H9 (cell line): ENCODE results near the gene TTC28. TPM values are rescaled to one million over a fixed set of nuclear protein-coding genes. Genes with fewer than 3 reads are reported as not detected.

Experiments
- DNase-seq: peaks from one replicate; pipeline ENCODE4 v3.0.0-alpha.2; 2017
- H2AFZ ChIP-seq: one replicate; pipeline ENCODE4 v1.6.1; 2013; ENCODE audit warnings: mild to moderate bottlenecking, low read length, control low read depth, moderate library complexity
- H2AK5ac ChIP-seq: 2 replicates; pipeline ENCODE4 v1.6.1; 2013; ENCODE audit warnings: low read length, control low read depth, mixed read lengths; ENCODE audit not compliant: insufficient read length
- H2BK120ac ChIP-seq: one replicate; pipeline ENCODE4 v1.6.1; 2013; ENCODE audit warnings: low read depth, mild to moderate bottlenecking, low read length, control low read depth, inconsistent platforms; ENCODE audit not compliant: poor library complexity, severe bottlenecking
- H2BK12ac ChIP-seq: 2 replicates; pipeline ENCODE4 v1.6.1; 2013; ENCODE audit warnings: low read length, control low read depth, mixed read lengths, low read depth; ENCODE audit not compliant: insufficient read length
- H2BK15ac ChIP-seq: 2 replicates; pipeline ENCODE4 v1.6.1; 2013; ENCODE audit warnings: low read depth, low read length, control low read depth
- H2BK20ac ChIP-seq: one replicate; pipeline ENCODE4 v1.6.1; 2013; ENCODE audit warnings: low read depth, mild to moderate bottlenecking, low read length, control low read depth, inconsistent platforms; ENCODE audit not compliant: poor library complexity, severe bottlenecking
- H2BK5ac ChIP-seq: 2 replicates; pipeline ENCODE4 v1.6.1; 2013; ENCODE audit warnings: low read length, control low read depth, mixed read lengths; ENCODE audit not compliant: insufficient read length
- H3K14ac ChIP-seq: 2 replicates; pipeline ENCODE4 v1.6.1; 2013; ENCODE audit warnings: low read length, control low read depth; ENCODE audit not compliant: insufficient read depth
- H3K18ac ChIP-seq: 2 replicates; pipeline ENCODE4 v1.6.1; 2013; ENCODE audit warnings: low read depth, mild to moderate bottlenecking, mixed read lengths, low read length, control low read depth; ENCODE audit not compliant: insufficient read length
- H3K23ac ChIP-seq: 2 replicates; pipeline ENCODE4 v1.6.1; 2013; ENCODE audit warnings: low read length, control low read depth, mixed read lengths, low read depth; ENCODE audit not compliant: insufficient read length
- H3K23me2 ChIP-seq: 2 replicates; pipeline ENCODE4 v1.6.1; 2013; ENCODE audit warnings: low read depth, mild to moderate bottlenecking, mixed read lengths, low read length, control low read depth; ENCODE audit not compliant: insufficient read length, poor library complexity, severe bottlenecking
- H3K27ac ChIP-seq: 2 replicates; pipeline ENCODE4 v1.5.1; 2013; ENCODE audit warnings: low read length, control low read depth, mixed read lengths, low read depth; ENCODE audit not compliant: insufficient read length
- H3K27me3 ChIP-seq: 2 replicates; pipeline ENCODE4 v1.6.1; 2013; ENCODE audit warnings: low read length, control low read depth, inconsistent platforms; ENCODE audit not compliant: insufficient read depth
- H3K4ac ChIP-seq: 2 replicates; pipeline ENCODE4 v1.6.1; 2013; ENCODE audit warnings: low read depth, mild to moderate bottlenecking, control low read depth, inconsistent platforms, low read length, moderate library complexity
- H3K4me1 ChIP-seq: 2 replicates; pipeline ENCODE4 v1.6.1; 2013; ENCODE audit warnings: low read length, control low read depth, inconsistent platforms; ENCODE audit not compliant: insufficient read depth
- H3K4me2 ChIP-seq: 2 replicates; pipeline ENCODE4 v1.6.1; 2013; ENCODE audit warnings: low read length, control low read depth, mixed read lengths; ENCODE audit not compliant: insufficient read length, insufficient read depth
- H3K56ac ChIP-seq: 2 replicates; pipeline ENCODE4 v1.6.1; 2013; ENCODE audit warnings: low read depth, mild to moderate bottlenecking, mixed read lengths, low read length, control low read depth; ENCODE audit not compliant: insufficient read length
- H3K79me1 ChIP-seq: 2 replicates; pipeline ENCODE4 v1.6.1; 2013; ENCODE audit warnings: low read depth, mild to moderate bottlenecking, moderate library complexity, low read length, control low read depth, inconsistent platforms; ENCODE audit not compliant: insufficient read depth, poor library complexity, severe bottlenecking
- H3K79me2 ChIP-seq: 2 replicates; pipeline ENCODE4 v1.6.1; 2013; ENCODE audit warnings: low read length, control low read depth, inconsistent platforms; ENCODE audit not compliant: insufficient read depth
- H3K9ac ChIP-seq: 2 replicates; pipeline ENCODE4 v1.6.1; 2013; ENCODE audit warnings: low read length, control low read depth, mixed read lengths; ENCODE audit not compliant: insufficient read length; ENCODE audit errors: extremely low read depth
- H3K9me3 ChIP-seq: one replicate; pipeline ENCODE4 v1.6.1; 2013; ENCODE audit warnings: low read depth, low read length, inconsistent platforms; ENCODE audit not compliant: control insufficient read depth
- H3T11ph ChIP-seq: one replicate; pipeline ENCODE4 v1.6.1; 2013; ENCODE audit warnings: mild to moderate bottlenecking, low read length, control low read depth, inconsistent platforms
- H4K20me1 ChIP-seq: one replicate; pipeline ENCODE4 v1.6.1; 2013; ENCODE audit not compliant: control insufficient read depth, insufficient read length, insufficient read depth
- H4K5ac ChIP-seq: 2 replicates; pipeline ENCODE4 v1.6.1; 2013; ENCODE audit warnings: low read depth, mild to moderate bottlenecking, mixed read lengths, low read length, control low read depth; ENCODE audit not compliant: insufficient read length
- H4K8ac ChIP-seq: replicated peaks from 2 replicates; pipeline ENCODE4 v1.6.1; 2013; ENCODE audit warnings: low read length, control low read depth, mixed read lengths, low read depth; ENCODE audit not compliant: insufficient read length
- H4K91ac ChIP-seq: 2 replicates; pipeline ENCODE4 v1.6.1; 2013; ENCODE audit warnings: low read depth, mild to moderate bottlenecking, moderate library complexity, mixed read lengths, low read length, control low read depth; ENCODE audit not compliant: insufficient read length
- H3K27ac Mint-ChIP-seq, 3 experiments: 2 replicates in 2 of 3; 3 replicates in 1 of 3; pipeline ENCODE4 v1.8.0; 2020 to 2021; ENCODE audit warnings: mixed read lengths in 3 of 3, mild to moderate bottlenecking in 1 of 3, moderate library complexity in 1 of 3
- H3K27me3 Mint-ChIP-seq: 2 replicates; pipeline ENCODE4 v1.8.0; 2021; ENCODE audit warnings: low read depth, mild to moderate bottlenecking, moderate library complexity, mixed read lengths
- H3K36me3 Mint-ChIP-seq, 3 experiments: 2 replicates in 2 of 3; 3 replicates in 1 of 3; pipeline ENCODE4 v1.8.0; 2020 to 2021; ENCODE audit warnings: low read depth in 3 of 3, mixed read lengths in 3 of 3; ENCODE audit not compliant: insufficient read depth in 1 of 3
- H3K4me1 Mint-ChIP-seq, 2 experiments: 2 replicates each; pipeline ENCODE4 v1.8.0; 2020; ENCODE audit warnings: mixed read lengths in 2 of 2
- H3K4me3 Mint-ChIP-seq, 2 experiments: 2 replicates in 1 of 2; 3 replicates in 1 of 2; pipeline ENCODE4 v1.8.0; 2020 to 2021; ENCODE audit warnings: mild to moderate bottlenecking in 2 of 2, mixed read lengths in 2 of 2, moderate library complexity in 1 of 2
- H3K9me3 Mint-ChIP-seq, 2 experiments: 2 replicates in 1 of 2; 3 replicates in 1 of 2; pipeline ENCODE4 v1.8.0; 2020; ENCODE audit warnings: mild to moderate bottlenecking in 2 of 2, mixed read lengths in 2 of 2, moderate library complexity in 1 of 2
- CTCF ChIP-seq: fragments of 200-600 bp; sonication (generic); conservative IDR thresholded peaks from 3 replicates; pipeline ENCODE4 v1.8.0; 2021; ENCODE audit warnings: antibody characterized with exemption, mild to moderate bottlenecking
- WGBS: extraction: QIAGEN DNeasy Blood & Tissue Kit; methylation state at CpG from one replicate; pipeline ENCODE4 v1.1.7; 2013; ENCODE audit warnings: missing lambda C conversion rate, low lambda C conversion rate, mixed read lengths; ENCODE audit not compliant: insufficient read length; ENCODE audit errors: extremely low coverage; 5-methylcytosine and 5-hydroxymethylcytosine counted together
- total RNA-seq: library from RNA; stranded (reverse); gene quantifications from 2 replicates; pipeline ENCODE4 v1.2.1, GENCODE V29; 2021

Gene TTC28
- total RNA-seq, 1 experiment from 2014 or later: 13.6 TPM

- Mint-ChIP-seq H3K27ac (no peak overlapping the region), H3K4me1 (peaks cover 2 to 6% of the 10 kb centered on the region in 2 experiments; a peak in 3 of 4 replicates), H3K36me3 (no peaks in the 10 kb centered on the region), H3K9me3 (no peaks in the 10 kb centered on the region), H3K27me3 (no peaks in the 10 kb centered on the region), H3K4me3 (no peak overlapping the region)
- TF ChIP-seq CTCF: no peak
- Histone ChIP-seq H2BK15ac (no peak overlapping the region), H3K79me2 (no peaks in the 10 kb centered on the region), H3T11ph (no peak overlapping the region), H4K5ac (no peak overlapping the region), H3K27ac (no peak overlapping the region), H3K23ac (no peak overlapping the region), H4K20me1 (no peaks in the 10 kb centered on the region), H2BK12ac (no peak overlapping the region), H3K23me2 (no peaks in the 10 kb centered on the region), H3K4me1 (no peaks in the 10 kb centered on the region), H3K4me2 (no peak overlapping the region), H3K79me1 (no peaks in the 10 kb centered on the region), H3K14ac (no peak overlapping the region), H3K18ac (no peak overlapping the region), H4K91ac (no peak overlapping the region), H4K8ac (no peak overlapping the region), H3K56ac (no peak overlapping the region), H3K27me3 (no peaks in the 10 kb centered on the region), H2BK20ac (no peak overlapping the region), H2BK5ac (no peak overlapping the region), H3K4ac (no peak overlapping the region), H2BK120ac (no peak overlapping the region), H3K9ac (no peak overlapping the region), H3K9me3 (no peaks in the 10 kb centered on the region), H2AFZ (no peak overlapping the region), H2AK5ac (no peak overlapping the region)
- no peak for DNase-seq
- no CpG with 5 or more reads among the region's 4 CpGs for WGBS
These were observed 213.2 kb downstream of the TTC28 start for GRCh38 chr22:28466399-28466798.
